Brain microvascular endothelial cell (primary cell): Measurements from ENCODE around the gene FCHO1.

Source experiments
- DNase-seq: peaks from one replicate; pipeline ENCODE4 v3.0.0-alpha.2; 2020
- H3K27ac ChIP-seq: fragments of 250-450 bp; sonication (Bioruptor Pico); 2 replicates; pipeline ENCODE4 v1.5.1; 2020; ENCODE audit warnings: mild to moderate bottlenecking, moderate library complexity
- H3K27me3 ChIP-seq: fragments of 250-450 bp; sonication (Bioruptor Pico); replicated peaks from 2 replicates; pipeline ENCODE4 v1.5.1; 2020; ENCODE audit warnings: mild to moderate bottlenecking
- H3K36me3 ChIP-seq: fragments of 250-450 bp; sonication (Bioruptor Pico); replicated peaks from 2 replicates; pipeline ENCODE4 v1.5.1; 2020; ENCODE audit warnings: mild to moderate bottlenecking
- H3K4me3 ChIP-seq: 2 replicates; pipeline ENCODE4 v1.5.1; 2011; ENCODE audit warnings: low read depth, mild to moderate bottlenecking, control low read depth, low read length, moderate library complexity
- in situ Hi-C: cut with HindIII; loops from 2 replicates; pipeline ENCODE4 v1.10.0; 2017; ENCODE audit warnings: low sequenced_read_pairs, low pct_ligation_motif_present
- TF ChIP-seq, protein P1 (sequence below): IDR thresholded peaks from 2 replicates; pipeline ENCODE4 v1.5.1; 2011; ENCODE audit warnings: low read depth, mild to moderate bottlenecking, moderate library complexity, low read length, control low read depth, inconsistent platforms; ENCODE audit errors: missing control alignments

Gene FCHO1

DNA sequence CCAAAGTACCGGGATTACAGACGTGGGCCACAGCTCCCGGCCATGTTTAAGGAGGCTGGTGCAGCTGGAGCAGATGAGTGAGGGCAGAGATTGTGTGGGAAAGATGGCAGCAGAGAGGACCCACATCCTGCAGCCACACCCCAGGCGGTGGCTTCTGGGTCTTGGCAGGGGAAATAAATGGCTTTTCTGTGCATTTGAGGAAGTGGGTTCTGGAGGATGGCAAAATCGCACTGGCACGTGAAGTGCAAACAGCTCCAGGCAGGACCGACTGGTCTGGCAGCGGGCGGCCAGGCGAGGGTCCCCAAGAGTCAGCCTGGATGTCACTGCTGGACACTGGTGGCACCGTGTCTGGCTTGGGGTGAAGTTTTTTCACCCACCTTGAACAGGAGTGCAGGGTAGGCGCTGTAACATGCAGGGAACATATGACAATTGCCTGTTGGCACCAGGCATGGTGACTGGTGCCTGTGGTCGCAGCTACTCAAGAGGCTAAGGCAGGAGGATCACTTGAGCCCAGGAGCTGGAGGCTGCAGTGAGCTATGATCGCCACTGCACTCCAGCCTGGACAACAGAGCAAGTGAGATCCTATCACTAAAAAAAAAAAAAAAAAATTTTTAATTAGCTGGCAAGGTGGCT lies 52.1 kb downstream of the FCHO1 start:
- in situ Hi-C loops: no loop called here
- Histone ChIP-seq H3K4me3 (no peak overlapping the region), H3K27ac (no peak overlapping the region), H3K27me3 (peaks cover 3% of the 10 kb centered on the region), H3K36me3 (no peaks in the 10 kb centered on the region)
- TF ChIP-seq, protein P1, sequence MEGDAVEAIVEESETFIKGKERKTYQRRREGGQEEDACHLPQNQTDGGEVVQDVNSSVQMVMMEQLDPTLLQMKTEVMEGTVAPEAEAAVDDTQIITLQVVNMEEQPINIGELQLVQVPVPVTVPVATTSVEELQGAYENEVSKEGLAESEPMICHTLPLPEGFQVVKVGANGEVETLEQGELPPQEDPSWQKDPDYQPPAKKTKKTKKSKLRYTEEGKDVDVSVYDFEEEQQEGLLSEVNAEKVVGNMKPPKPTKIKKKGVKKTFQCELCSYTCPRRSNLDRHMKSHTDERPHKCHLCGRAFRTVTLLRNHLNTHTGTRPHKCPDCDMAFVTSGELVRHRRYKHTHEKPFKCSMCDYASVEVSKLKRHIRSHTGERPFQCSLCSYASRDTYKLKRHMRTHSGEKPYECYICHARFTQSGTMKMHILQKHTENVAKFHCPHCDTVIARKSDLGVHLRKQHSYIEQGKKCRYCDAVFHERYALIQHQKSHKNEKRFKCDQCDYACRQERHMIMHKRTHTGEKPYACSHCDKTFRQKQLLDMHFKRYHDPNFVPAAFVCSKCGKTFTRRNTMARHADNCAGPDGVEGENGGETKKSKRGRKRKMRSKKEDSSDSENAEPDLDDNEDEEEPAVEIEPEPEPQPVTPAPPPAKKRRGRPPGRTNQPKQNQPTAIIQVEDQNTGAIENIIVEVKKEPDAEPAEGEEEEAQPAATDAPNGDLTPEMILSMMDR: no peak
- DNase-seq: no peak

DNA sequence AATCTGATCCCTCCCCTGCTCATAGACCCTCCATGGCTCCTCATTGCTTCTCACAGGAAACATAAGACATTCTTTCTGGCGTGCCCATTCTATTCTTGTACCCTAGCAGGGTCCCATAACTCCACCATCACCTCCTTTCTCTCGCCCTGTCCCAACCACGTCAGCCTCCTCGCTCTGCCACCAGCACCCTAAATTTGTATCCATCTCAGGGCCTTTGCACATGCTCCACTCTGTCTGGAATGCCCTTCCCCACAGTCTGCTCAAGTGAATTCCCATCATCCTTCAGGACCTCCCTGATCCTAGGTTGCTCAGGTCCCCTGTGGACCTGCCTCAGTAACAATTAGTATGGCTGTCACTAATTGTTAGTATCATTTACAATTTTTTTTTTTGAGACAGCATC lies 54.1 kb downstream of the FCHO1 start:
- DNase-seq: no peak
- no peak overlapping the region for H3K27ac ChIP-seq
- H3K36me3 ChIP-seq: no peaks in the 10 kb centered on the region
- no peak overlapping the region for H3K4me3 ChIP-seq
- TF ChIP-seq, protein P1: no peak
- in situ Hi-C loops: no loop called here
- H3K27me3 ChIP-seq: peaks cover 3% of the 10 kb centered on the region

DNA sequence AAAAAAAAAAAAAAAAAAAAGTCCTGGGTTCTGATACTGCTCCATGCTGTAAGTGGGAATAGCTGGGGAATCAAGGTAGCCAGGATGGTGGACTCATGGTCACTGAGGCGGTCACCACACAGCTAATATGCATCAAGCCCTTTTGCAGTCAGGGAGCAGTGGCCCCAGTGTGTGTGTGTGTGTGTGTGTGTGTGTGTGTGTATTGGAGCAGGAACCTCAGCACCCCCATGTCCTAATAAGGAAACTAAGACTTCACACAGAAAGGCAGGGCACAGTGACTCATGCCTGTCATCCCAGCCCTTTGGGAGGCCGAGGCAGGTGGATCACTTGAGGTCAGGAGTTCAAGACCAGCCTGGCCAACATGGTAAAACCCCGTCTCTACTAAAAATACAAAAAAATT lies 55.7 kb downstream of the FCHO1 start:
- H3K4me3 ChIP-seq: no peak overlapping the region
- H3K27me3 ChIP-seq: peaks cover 3% of the 10 kb centered on the region
- H3K36me3 ChIP-seq: no peaks in the 10 kb centered on the region
- in situ Hi-C loops: no loop called here
- no peak for DNase-seq
- TF ChIP-seq, protein P1: no peak
- no peak overlapping the region for H3K27ac ChIP-seq

DNA sequence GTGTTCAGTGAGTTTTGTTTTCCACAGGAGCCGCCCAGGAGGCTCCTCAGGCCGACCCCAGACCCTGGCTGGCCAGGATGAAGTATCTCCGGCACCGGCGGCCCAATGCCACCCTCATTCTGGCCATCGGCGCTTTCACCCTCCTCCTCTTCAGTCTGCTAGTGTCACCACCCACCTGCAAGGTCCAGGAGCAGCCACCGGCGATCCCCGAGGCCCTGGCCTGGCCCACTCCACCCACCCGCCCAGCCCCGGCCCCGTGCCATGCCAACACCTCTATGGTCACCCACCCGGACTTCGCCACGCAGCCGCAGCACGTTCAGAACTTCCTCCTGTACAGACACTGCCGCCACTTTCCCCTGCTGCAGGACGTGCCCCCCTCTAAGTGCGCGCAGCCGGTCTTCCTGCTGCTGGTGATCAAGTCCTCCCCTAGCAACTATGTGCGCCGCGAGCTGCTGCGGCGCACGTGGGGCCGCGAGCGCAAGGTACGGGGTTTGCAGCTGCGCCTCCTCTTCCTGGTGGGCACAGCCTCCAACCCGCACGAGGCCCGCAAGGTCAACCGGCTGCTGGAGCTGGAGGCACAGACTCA lies 56.5 kb downstream of the FCHO1 start:
- no peak for DNase-seq
- TF ChIP-seq, protein P1: no peak
- Histone ChIP-seq H3K4me3 (no peak overlapping the region), H3K36me3 (no peaks in the 10 kb centered on the region), H3K27me3 (peaks cover 3% of the 10 kb centered on the region), H3K27ac (no peak overlapping the region)
- in situ Hi-C loops: no loop called here

DNA sequence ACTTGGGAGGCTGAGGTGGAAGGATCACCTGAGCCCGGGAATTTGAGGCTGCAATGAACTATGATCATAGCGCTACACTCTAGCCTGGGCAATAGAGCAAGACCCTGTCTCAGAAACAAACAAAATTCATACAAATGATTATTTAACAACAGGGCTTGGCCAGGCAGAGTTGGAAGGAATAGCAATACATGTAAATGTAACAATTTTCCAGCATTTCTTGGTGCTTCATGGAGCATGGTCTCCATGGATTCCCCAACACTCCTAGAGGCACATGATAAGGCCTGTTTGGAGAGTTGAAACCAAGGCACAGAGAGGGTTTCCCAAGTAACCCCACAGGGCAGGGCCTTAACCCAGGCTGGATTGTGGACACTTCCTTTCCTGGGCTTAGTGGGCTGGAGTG lies 59.8 kb downstream of the FCHO1 start:
- TF ChIP-seq, protein P1: no peak
- no peak for DNase-seq
- H3K4me3 ChIP-seq: no peak overlapping the region
- no peaks in the 10 kb centered on the region for H3K27me3 ChIP-seq
- H3K36me3 ChIP-seq: no peaks in the 10 kb centered on the region
- in situ Hi-C loops: no loop called here
- H3K27ac ChIP-seq: no peak overlapping the region

DNA sequence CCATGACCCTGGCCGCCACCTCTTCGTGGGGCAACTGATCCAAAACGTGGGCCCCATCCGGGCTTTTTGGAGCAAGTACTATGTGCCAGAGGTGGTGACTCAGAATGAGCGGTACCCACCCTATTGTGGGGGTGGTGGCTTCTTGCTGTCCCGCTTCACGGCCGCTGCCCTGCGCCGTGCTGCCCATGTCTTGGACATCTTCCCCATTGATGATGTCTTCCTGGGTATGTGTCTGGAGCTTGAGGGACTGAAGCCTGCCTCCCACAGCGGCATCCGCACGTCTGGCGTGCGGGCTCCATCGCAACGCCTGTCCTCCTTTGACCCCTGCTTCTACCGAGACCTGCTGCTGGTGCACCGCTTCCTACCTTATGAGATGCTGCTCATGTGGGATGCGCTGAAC lies 60.4 kb downstream of the FCHO1 start:
- no peak for DNase-seq
- Histone ChIP-seq H3K27ac (no peak overlapping the region), H3K4me3 (no peak overlapping the region), H3K27me3 (no peaks in the 10 kb centered on the region), H3K36me3 (no peaks in the 10 kb centered on the region)
- in situ Hi-C loops: no loop called here
- TF ChIP-seq, protein P1: no peak
